HL-60 (cell line): ENCODE data around the gene SDR42E2.
A peak's percentile ranks its signal among the peaks of the same experiment; 100 is the strongest.

Experiments
- DNase-seq, 2 experiments: peaks; one replicate each; pipeline ENCODE4 v3.0.0-alpha.2; 2010 to 2020; ENCODE audit warnings: low read depth in 1 of 2, low spot score in 1 of 2
- H3K27ac ChIP-seq: fragments of 250-450 bp; sonication (Bioruptor Pico); replicated peaks from 2 replicates; pipeline ENCODE4 v1.5.1; 2020; ENCODE audit warnings: mild to moderate bottlenecking, moderate library complexity
- H3K27me3 ChIP-seq: fragments of 250-450 bp; sonication (Bioruptor Pico); 2 replicates; pipeline ENCODE4 v1.5.1; 2021; ENCODE audit warnings: mild to moderate bottlenecking, moderate library complexity; ENCODE audit not compliant: insufficient read depth, poor library complexity, severe bottlenecking
- H3K4me3 ChIP-seq: replicated peaks from 2 replicates; pipeline ENCODE4 v1.5.1; 2011; ENCODE audit warnings: mild to moderate bottlenecking, control low read depth, low read length; ENCODE audit not compliant: insufficient read depth
- GABPA ChIP-seq: IDR thresholded peaks from 2 replicates; pipeline ENCODE4 v1.6.1; 2012; ENCODE audit warnings: low read depth
- POLR2AphosphoS5 ChIP-seq: IDR thresholded peaks from 2 replicates; pipeline ENCODE4 v1.6.1; 2012; ENCODE audit warnings: low read depth
- SPI1 ChIP-seq: IDR thresholded peaks from 2 replicates; pipeline ENCODE4 v1.6.1; 2012; ENCODE audit warnings: low read depth, mild to moderate bottlenecking, borderline replicate concordance
- TF ChIP-seq, protein P1 (sequence below): IDR thresholded peaks from one replicate; pipeline ENCODE4 v1.5.1; 2011; ENCODE audit warnings: low read length, control low read depth, inconsistent platforms; ENCODE audit not compliant: insufficient read depth
- TF ChIP-seq, protein P2 (sequence below): IDR thresholded peaks from 2 replicates; pipeline ENCODE4 v1.6.1; 2012; ENCODE audit warnings: low read depth; ENCODE audit not compliant: insufficient replicate concordance

Gene SDR42E2

DNA sequence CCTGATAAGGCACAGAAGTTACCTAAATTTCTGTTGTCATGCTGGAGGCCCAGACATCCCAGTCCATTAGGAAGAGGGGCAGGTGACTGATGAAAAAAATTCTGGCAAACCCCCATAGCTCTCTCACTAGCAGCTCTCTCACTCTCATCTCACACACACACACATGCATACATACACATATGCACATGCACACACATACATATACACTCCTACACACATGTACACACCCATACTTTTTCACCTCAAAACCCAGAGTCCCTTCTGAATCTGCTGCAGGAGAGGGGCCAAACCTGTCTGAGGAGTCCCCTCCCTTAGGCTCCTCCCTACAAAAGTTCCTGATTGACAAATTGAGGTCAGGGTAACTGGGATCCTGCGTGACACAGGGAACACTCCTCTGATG lies 22.6 kb upstream of the SDR42E2 start:
- H3K27ac ChIP-seq, result no peak overlapping the region
- TF ChIP-seq SPI1 (no peak), GABPA (no peak), POLR2AphosphoS5 (no peak)
- TF ChIP-seq, protein P1, sequence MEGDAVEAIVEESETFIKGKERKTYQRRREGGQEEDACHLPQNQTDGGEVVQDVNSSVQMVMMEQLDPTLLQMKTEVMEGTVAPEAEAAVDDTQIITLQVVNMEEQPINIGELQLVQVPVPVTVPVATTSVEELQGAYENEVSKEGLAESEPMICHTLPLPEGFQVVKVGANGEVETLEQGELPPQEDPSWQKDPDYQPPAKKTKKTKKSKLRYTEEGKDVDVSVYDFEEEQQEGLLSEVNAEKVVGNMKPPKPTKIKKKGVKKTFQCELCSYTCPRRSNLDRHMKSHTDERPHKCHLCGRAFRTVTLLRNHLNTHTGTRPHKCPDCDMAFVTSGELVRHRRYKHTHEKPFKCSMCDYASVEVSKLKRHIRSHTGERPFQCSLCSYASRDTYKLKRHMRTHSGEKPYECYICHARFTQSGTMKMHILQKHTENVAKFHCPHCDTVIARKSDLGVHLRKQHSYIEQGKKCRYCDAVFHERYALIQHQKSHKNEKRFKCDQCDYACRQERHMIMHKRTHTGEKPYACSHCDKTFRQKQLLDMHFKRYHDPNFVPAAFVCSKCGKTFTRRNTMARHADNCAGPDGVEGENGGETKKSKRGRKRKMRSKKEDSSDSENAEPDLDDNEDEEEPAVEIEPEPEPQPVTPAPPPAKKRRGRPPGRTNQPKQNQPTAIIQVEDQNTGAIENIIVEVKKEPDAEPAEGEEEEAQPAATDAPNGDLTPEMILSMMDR, result no peak
- TF ChIP-seq, protein P2, sequence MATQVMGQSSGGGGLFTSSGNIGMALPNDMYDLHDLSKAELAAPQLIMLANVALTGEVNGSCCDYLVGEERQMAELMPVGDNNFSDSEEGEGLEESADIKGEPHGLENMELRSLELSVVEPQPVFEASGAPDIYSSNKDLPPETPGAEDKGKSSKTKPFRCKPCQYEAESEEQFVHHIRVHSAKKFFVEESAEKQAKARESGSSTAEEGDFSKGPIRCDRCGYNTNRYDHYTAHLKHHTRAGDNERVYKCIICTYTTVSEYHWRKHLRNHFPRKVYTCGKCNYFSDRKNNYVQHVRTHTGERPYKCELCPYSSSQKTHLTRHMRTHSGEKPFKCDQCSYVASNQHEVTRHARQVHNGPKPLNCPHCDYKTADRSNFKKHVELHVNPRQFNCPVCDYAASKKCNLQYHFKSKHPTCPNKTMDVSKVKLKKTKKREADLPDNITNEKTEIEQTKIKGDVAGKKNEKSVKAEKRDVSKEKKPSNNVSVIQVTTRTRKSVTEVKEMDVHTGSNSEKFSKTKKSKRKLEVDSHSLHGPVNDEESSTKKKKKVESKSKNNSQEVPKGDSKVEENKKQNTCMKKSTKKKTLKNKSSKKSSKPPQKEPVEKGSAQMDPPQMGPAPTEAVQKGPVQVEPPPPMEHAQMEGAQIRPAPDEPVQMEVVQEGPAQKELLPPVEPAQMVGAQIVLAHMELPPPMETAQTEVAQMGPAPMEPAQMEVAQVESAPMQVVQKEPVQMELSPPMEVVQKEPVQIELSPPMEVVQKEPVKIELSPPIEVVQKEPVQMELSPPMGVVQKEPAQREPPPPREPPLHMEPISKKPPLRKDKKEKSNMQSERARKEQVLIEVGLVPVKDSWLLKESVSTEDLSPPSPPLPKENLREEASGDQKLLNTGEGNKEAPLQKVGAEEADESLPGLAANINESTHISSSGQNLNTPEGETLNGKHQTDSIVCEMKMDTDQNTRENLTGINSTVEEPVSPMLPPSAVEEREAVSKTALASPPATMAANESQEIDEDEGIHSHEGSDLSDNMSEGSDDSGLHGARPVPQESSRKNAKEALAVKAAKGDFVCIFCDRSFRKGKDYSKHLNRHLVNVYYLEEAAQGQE, result no peak
- no peak for DNase-seq
- H3K27me3 ChIP-seq, result no peaks in the 10 kb centered on the region
- H3K4me3 ChIP-seq, result no peak overlapping the region

DNA sequence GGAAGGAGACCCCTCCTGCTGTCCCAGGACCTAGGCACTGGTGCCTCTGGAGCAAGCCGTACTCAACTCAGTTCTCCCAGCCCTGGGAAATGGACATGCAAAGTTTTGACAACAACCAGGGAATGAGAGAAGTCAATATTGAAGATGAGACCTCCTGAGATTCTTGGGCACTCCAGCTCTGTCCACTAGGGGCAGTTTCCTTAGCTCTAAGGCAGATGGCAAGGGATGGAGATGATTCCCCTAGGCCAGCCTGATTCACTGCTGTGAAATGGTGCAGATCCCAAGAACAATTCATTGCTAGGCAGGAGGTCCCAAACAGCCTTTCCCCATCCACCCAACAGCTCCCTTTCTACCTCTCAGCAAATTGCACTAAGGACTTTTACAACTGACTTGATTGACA lies 20.5 kb upstream of the SDR42E2 start:
- no peak overlapping the region for H3K27ac ChIP-seq
- TF ChIP-seq, protein P1, result peak; percentile 42
- TF ChIP-seq GABPA (no peak), SPI1 (no peak), POLR2AphosphoS5 (no peak)
- TF ChIP-seq, protein P2, result no peak
- peaks cover 2% of the 10 kb centered on the region for H3K27me3 ChIP-seq
- no peak for DNase-seq
- H3K4me3 ChIP-seq, result no peak overlapping the region

DNA sequence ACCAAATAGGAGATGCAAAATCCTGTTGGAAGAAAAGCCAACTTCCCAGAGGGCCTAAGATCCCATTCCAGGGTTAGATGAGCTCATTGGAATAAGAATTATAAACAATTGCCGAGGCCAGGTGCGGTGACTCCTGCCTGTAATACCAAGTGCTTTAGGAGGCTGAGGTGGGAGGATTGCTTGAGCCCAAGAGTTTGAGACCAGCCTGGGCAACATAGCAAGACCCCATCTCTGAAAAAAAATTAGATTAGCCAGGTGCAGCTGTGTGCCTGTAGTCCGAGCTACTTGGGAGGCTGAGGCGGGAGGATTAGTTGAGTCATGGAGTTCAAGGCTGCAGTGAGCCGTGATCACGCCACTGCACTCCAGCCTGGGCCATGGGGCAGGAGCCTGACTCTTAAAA lies 17.8 kb upstream of the SDR42E2 start:
- Histone ChIP-seq H3K27ac (no peak overlapping the region), H3K4me3 (no peak overlapping the region), H3K27me3 (peaks cover 2% of the 10 kb centered on the region)
- TF ChIP-seq SPI1 (no peak), POLR2AphosphoS5 (no peak), GABPA (no peak)
- TF ChIP-seq, protein P1, result no peak
- TF ChIP-seq, protein P2, result no peak
- no peak for DNase-seq
